ENCODE data around the gene CTNND2. TPM values are rescaled to one million over a fixed set of nuclear protein-coding genes. Genes with fewer than 3 reads are reported as not detected.

CTNND2 gene
- total and polyA plus RNA-seq, 10 donors, result 0.93 to 51.0 (median 21.5) TPM

DNA sequence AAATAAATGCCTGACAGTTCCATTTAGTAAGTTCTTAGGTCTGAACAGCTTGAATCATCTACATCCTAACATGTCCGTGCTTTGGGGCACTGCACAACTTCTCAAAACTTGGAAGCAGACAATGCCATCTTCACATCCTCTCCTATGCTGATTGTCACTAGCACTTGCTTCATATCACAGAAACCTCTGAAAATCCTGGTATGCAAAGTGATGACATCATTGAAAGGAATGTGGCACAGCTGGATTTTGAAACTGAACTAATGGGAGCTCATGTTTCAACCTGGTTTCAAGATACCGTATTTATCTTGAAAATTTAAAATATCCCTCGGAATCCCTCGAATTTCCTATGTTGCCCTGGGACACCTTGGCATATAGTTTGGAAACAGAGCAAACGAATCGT is 653.0 kb downstream of the CTNND2 start:
- Histone ChIP-seq H3K27me3 (replicated peaks in 1 of 7) (no peaks in the 10 kb centered on the region), H3K36me3 (no peaks in the 10 kb centered on the region), H3K9me3 (no peaks in the 10 kb centered on the region), H3K4me1 (no peaks in the 10 kb centered on the region), H3K4me3 (no peak overlapping the region), H3K27ac (no peak overlapping the region)
- TF ChIP-seq, protein P1, sequence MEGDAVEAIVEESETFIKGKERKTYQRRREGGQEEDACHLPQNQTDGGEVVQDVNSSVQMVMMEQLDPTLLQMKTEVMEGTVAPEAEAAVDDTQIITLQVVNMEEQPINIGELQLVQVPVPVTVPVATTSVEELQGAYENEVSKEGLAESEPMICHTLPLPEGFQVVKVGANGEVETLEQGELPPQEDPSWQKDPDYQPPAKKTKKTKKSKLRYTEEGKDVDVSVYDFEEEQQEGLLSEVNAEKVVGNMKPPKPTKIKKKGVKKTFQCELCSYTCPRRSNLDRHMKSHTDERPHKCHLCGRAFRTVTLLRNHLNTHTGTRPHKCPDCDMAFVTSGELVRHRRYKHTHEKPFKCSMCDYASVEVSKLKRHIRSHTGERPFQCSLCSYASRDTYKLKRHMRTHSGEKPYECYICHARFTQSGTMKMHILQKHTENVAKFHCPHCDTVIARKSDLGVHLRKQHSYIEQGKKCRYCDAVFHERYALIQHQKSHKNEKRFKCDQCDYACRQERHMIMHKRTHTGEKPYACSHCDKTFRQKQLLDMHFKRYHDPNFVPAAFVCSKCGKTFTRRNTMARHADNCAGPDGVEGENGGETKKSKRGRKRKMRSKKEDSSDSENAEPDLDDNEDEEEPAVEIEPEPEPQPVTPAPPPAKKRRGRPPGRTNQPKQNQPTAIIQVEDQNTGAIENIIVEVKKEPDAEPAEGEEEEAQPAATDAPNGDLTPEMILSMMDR (IDR thresholded peaks at IDR 0.05 in 8 of 11, conservative IDR thresholded peaks at IDR 0.05 in 3 of 11), result no peak
- TF ChIP-seq POLR2A (IDR thresholded peaks at IDR 0.05) (no peak), POLR2AphosphoS5 (IDR thresholded peaks at IDR 0.05) (no peak)
- DNase-seq, result no peak
- WGBS, 5 donors, result 73 to 88% (median 81%) methylated on average over 6 of the region's 6 CpGs
- intact Hi-C loops (cut with DNase I; ENCODE audit: low total_unique reads), result no loop called here

DNA sequence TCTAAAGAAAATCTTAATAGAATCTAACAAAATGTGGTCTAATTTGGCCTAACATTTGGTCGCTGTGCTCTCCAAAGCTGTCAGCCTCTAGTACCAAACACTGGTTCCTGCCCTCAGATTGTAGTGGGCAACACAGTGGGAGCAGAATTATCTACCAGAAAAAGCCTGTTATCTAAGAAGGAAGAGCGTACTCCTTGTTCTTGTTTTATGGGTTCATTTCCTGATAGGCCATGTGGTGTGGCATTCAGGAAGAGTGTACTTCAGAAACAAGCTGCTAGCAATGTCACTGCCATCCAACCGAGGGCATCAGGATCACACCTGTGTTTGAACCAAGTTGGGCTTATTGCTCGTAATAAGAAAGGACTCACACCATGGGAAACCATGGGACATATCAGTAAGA is 655.3 kb downstream of the CTNND2 start:
- no peak for TF ChIP-seq POLR2A (IDR thresholded peaks at IDR 0.05)
- TF ChIP-seq, protein P1 (IDR thresholded peaks at IDR 0.05 in 8 of 11, conservative IDR thresholded peaks at IDR 0.05 in 3 of 11), result no peak
- TF ChIP-seq POLR2AphosphoS5 (IDR thresholded peaks at IDR 0.05), result peak in 1 of 3 donors; percentile 75
- 31 to 38% (median 36%) methylated on average over 4 of the region's 4 CpGs for WGBS, 5 donors
- Histone ChIP-seq H3K36me3 (no peaks in the 10 kb centered on the region), H3K27me3 (replicated peaks in 1 of 7) (no peaks in the 10 kb centered on the region), H3K27ac (peak overlapping the region in 4 of 8 donors; percentile 6 to 45 (median 28)), H3K9me3 (no peaks in the 10 kb centered on the region), H3K4me1 (no peaks in the 10 kb centered on the region), H3K4me3 (no peak overlapping the region)
- no peak for DNase-seq
- intact Hi-C loops (cut with DNase I; ENCODE audit: low total_unique reads), result no loop called here

DNA sequence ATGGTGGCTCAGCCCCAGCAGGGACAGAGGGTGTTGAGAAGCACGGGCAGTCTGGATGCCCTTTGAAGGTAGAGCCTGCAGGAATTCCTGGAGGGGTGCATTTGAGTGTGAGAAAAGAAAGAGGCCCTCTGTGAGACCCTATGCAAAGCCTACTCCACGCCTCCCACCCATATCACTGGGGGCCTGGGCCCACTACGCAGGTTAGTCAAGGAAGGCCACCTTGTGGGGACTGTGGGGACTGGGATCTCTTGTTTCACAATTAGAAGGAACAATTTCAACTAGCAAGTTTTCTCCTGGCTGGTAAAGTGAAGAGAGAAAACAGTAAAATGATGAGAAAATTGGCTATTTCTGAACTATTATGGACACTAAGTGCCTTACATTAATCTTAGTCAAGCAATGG is 657.0 kb downstream of the CTNND2 start:
- TF ChIP-seq POLR2A (IDR thresholded peaks at IDR 0.05), result no peak
- TF ChIP-seq POLR2AphosphoS5 (IDR thresholded peaks at IDR 0.05), result no peak
- TF ChIP-seq, protein P1 (IDR thresholded peaks at IDR 0.05 in 8 of 11, conservative IDR thresholded peaks at IDR 0.05 in 3 of 11), result no peak
- Histone ChIP-seq H3K36me3 (no peaks in the 10 kb centered on the region), H3K27me3 (replicated peaks in 1 of 7) (no peaks in the 10 kb centered on the region), H3K9me3 (no peaks in the 10 kb centered on the region), H3K27ac (no peak overlapping the region), H3K4me1 (no peaks in the 10 kb centered on the region), H3K4me3 (no peak overlapping the region)
- no peak for DNase-seq
- WGBS, 5 donors, result 83 to 94% (median 86%) methylated on average over 3 of the region's 3 CpGs
- intact Hi-C loops (cut with DNase I; ENCODE audit: low total_unique reads), result no loop called here

DNA sequence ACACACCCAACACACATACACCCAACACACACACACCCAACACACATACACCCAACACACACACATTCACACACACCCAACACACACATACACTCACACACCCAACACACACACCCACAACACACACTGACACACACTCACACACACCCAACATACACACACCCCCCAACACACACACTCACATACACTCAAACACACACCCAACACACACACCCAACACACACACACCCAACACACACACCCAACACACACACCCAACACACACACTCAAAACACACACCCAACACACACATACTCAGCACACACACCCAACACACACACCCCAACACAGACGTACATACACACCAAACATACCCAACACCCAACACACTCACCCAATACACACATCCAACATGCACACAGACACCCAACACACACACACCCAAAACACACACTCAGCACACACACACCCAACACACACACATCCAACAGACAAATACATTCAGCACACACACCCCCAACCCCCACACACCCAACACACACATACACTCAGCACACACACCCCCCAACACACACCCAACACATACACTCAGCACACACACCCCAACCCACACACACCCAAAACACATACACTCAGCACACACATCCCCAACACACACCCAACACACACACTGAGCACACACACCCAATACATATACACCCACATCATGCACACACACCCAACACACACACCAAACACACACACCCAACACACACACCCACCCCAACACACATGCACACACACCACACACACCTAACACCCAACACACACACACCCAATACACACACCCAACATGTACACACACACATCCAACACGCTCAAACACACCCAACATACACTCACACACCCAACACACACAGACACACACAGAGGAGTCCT is 663.7 kb downstream of the CTNND2 start:
- no peak overlapping the region for H3K27ac ChIP-seq
- no peaks in the 10 kb centered on the region for H3K36me3 ChIP-seq
- 69 to 95% (median 88%) methylated on average over 2 of the region's 2 CpGs for WGBS, 5 donors
- no peak overlapping the region for H3K4me3 ChIP-seq
- no peaks in the 10 kb centered on the region for H3K27me3 ChIP-seq (replicated peaks in 1 of 7)
- H3K4me1 ChIP-seq, result no peaks in the 10 kb centered on the region
- intact Hi-C loops (cut with DNase I; ENCODE audit: low total_unique reads), result no loop called here
- no peak for DNase-seq
- no peaks in the 10 kb centered on the region for H3K9me3 ChIP-seq
- TF ChIP-seq POLR2A (IDR thresholded peaks at IDR 0.05) (no peak), POLR2AphosphoS5 (IDR thresholded peaks at IDR 0.05) (no peak)
- TF ChIP-seq, protein P1 (IDR thresholded peaks at IDR 0.05 in 8 of 11, conservative IDR thresholded peaks at IDR 0.05 in 3 of 11), result no peak
